Parathyroid adenoma (tissue), 2 donors: ENCODE data around the gene MRTFB.

Source experiments
- H2AFZ ChIP-seq: fragments of 300-600 bp; sonication (generic); one replicate; pipeline ENCODE4 v1.7.0; 2017; ENCODE audit warnings: antibody characterized with exemption, mild to moderate bottlenecking
- H3K27ac ChIP-seq: fragments of 300-600 bp; sonication (generic); one replicate; pipeline ENCODE4 v1.7.0; 2017
- H3K27me3 ChIP-seq: fragments of 300-600 bp; sonication (generic); one replicate; pipeline ENCODE4 v1.7.0; 2017; ENCODE audit warnings: low read length; ENCODE audit not compliant: control insufficient read depth, insufficient read depth
- H3K36me3 ChIP-seq: fragments of 300-600 bp; sonication (generic); one replicate; pipeline ENCODE4 v1.7.0; 2017; ENCODE audit warnings: low read length; ENCODE audit not compliant: control insufficient read depth, insufficient read depth
- H3K4me1 ChIP-seq: fragments of 300-600 bp; sonication (generic); one replicate; pipeline ENCODE4 v1.7.0; 2017; ENCODE audit warnings: control low read depth
- H3K4me2 ChIP-seq: fragments of 300-600 bp; sonication (generic); one replicate; pipeline ENCODE4 v1.7.0; 2017; ENCODE audit warnings: low read length
- H3K4me3 ChIP-seq: fragments of 300-600 bp; sonication (generic); one replicate; pipeline ENCODE4 v1.7.0; 2017; ENCODE audit warnings: low read depth, low read length
- H3K79me2 ChIP-seq: fragments of 300-600 bp; sonication (generic); one replicate; pipeline ENCODE4 v1.7.0; 2017; ENCODE audit warnings: control low read depth
- H3K9ac ChIP-seq: fragments of 300-600 bp; sonication (generic); one replicate; pipeline ENCODE4 v1.7.0; 2017; ENCODE audit warnings: mild to moderate bottlenecking
- H3K9me3 ChIP-seq: fragments of 300-600 bp; sonication (generic); one replicate; pipeline ENCODE4 v1.7.0; 2017; ENCODE audit warnings: low read length; ENCODE audit not compliant: control insufficient read depth
- CTCF ChIP-seq: fragments of 300-600 bp; sonication (generic); IDR thresholded peaks from one replicate; pipeline ENCODE4 v1.7.0; 2017; ENCODE audit warnings: antibody characterized with exemption, mild to moderate bottlenecking
- donor health status: primary hyperparathyroidism.

The MRTFB gene

DNA sequence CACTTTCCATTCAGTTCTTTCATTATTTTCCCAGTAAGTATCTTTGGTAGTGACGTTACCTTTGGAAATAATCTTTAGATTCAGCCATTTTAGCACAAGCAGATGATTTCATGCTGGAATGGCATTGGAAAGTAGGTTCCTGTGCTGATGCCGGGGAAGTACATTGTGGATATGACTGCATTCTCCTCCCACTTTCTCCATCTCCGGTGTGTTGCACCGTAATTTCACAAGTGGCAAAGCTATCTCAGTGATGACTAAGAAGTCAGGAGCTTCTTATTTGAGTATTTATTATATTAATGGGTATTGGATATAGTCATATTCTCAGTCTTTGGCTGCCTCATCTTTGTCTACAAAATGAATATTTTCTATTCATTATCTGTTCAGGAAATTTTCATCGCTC lies 69.8 kb downstream of the MRTFB start:
- no peaks in the 10 kb centered on the region for H3K36me3 ChIP-seq
- no peaks in the 10 kb centered on the region for H3K27me3 ChIP-seq
- no peak overlapping the region for H3K4me3 ChIP-seq
- H2AFZ ChIP-seq = no peak overlapping the region
- peaks cover 12% of the 10 kb centered on the region for H3K79me2 ChIP-seq
- H3K4me1 ChIP-seq = no peaks in the 10 kb centered on the region
- H3K27ac ChIP-seq = no peak overlapping the region
- H3K9me3 ChIP-seq = no peaks in the 10 kb centered on the region
- TF ChIP-seq CTCF = no peak
- H3K4me2 ChIP-seq = no peak overlapping the region
- H3K9ac ChIP-seq = no peak overlapping the region

DNA sequence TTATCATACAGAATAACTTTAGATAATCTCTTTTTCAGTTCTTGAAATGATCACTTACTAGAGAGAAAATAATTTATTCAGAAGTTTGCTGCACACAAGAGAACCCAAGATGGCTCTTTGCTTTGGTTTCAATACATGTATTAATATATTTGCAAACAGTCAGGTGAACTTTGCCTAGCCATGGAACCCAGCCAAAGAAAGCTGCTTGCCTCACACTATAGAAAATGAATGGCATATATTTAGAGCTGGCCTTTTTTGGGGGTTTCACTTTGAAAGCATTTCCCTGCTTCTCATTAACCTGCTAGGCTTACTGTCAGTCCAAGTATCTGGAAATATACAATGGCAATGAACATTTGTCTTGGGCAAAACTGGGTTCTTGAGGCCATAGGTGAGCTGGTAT lies 75.3 kb downstream of the MRTFB start:
- no peak for TF ChIP-seq CTCF
- no peak overlapping the region for H3K4me3 ChIP-seq
- H3K4me1 ChIP-seq = no peaks in the 10 kb centered on the region
- no peaks in the 10 kb centered on the region for H3K27me3 ChIP-seq
- no peaks in the 10 kb centered on the region for H3K36me3 ChIP-seq
- H3K4me2 ChIP-seq = no peak overlapping the region
- no peak overlapping the region for H3K9ac ChIP-seq
- peaks cover 5% of the 10 kb centered on the region for H3K79me2 ChIP-seq
- H2AFZ ChIP-seq = no peak overlapping the region
- H3K9me3 ChIP-seq = no peaks in the 10 kb centered on the region
- H3K27ac ChIP-seq = no peak overlapping the region

DNA sequence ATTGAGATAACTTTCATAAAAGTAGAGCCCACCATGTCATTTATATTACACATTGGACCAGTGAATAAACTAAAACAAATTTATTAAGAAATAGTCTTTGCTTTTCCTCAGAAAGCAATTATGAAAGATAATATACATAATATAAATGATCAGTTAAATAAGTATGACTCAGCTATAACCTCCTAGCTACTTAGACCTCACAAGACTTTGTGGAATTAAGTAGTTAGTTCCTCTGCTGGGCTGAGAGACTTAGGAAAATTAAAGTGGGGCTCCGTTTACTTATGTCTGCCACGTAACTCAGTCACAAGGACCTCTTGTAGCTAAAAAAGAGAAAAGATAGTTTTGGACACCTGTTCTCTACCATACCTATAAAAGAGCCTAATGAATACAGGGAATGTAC lies 76.9 kb downstream of the MRTFB start:
- Histone ChIP-seq H3K27ac (no peak overlapping the region), H3K27me3 (no peaks in the 10 kb centered on the region), H3K9ac (no peak overlapping the region), H3K4me3 (no peak overlapping the region), H3K4me2 (no peak overlapping the region), H3K9me3 (no peaks in the 10 kb centered on the region), H3K36me3 (no peaks in the 10 kb centered on the region), H2AFZ (no peak overlapping the region), H3K79me2 (peaks cover 5% of the 10 kb centered on the region), H3K4me1 (no peaks in the 10 kb centered on the region)
- no peak for TF ChIP-seq CTCF

GRCh38 chr16:14148569-14148968 lies 77.5 kb downstream of the MRTFB start:
- Histone ChIP-seq H3K4me1 (no peaks in the 10 kb centered on the region), H3K27ac (no peak overlapping the region), H3K4me2 (no peak overlapping the region), H3K36me3 (no peaks in the 10 kb centered on the region), H2AFZ (no peak overlapping the region), H3K9me3 (no peaks in the 10 kb centered on the region), H3K4me3 (no peak overlapping the region), H3K27me3 (no peaks in the 10 kb centered on the region), H3K79me2 (peaks cover 5% of the 10 kb centered on the region), H3K9ac (no peak overlapping the region)
- no peak for TF ChIP-seq CTCF

DNA sequence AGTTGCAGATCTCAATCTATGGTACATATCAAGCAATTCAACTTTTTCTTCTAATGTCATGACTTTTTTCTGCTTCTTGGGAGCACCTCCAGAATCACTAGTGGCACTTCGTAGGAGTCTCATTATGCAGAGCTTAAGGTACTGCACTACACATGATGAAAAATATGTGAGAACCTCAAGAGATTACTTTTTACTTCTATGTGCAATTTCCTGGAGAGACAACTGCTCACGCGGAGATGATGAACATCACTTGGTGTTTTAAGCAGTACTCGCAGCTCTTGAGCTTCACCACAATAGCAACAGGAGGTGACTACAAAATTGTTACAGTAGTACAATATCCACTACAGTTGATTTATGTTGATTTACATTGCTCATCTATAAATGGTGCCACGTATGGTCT lies 79.7 kb downstream of the MRTFB start:
- no peak overlapping the region for H3K27ac ChIP-seq
- H3K9me3 ChIP-seq = no peaks in the 10 kb centered on the region
- H3K4me2 ChIP-seq = no peak overlapping the region
- TF ChIP-seq CTCF = no peak
- H2AFZ ChIP-seq = no peak overlapping the region
- H3K9ac ChIP-seq = no peak overlapping the region
- no peaks in the 10 kb centered on the region for H3K36me3 ChIP-seq
- peaks cover 4% of the 10 kb centered on the region for H3K79me2 ChIP-seq
- H3K4me3 ChIP-seq = no peak overlapping the region
- H3K27me3 ChIP-seq = no peaks in the 10 kb centered on the region
- no peaks in the 10 kb centered on the region for H3K4me1 ChIP-seq
